Vagina (tissue), 2 donors: ENCODE results near the gene PCDHGA6.

Experiments used
- CTCF ChIP-seq, 3 experiments: fragments of 450-650 bp in 2 of 3; fragments of 200-600 bp in 1 of 3; sonication (generic) in 1 of 3; IDR thresholded peaks; one replicate each; pipeline ENCODE4 v1.5.1; 2017 to 2019; ENCODE audit warnings: antibody characterized with exemption in 3 of 3, mild to moderate bottlenecking in 2 of 3, moderate library complexity in 2 of 3
- POLR2A ChIP-seq, 2 donors: fragments of 450-650 bp; IDR thresholded peaks; one replicate each; pipeline ENCODE4 v1.6.1; 2017; ENCODE audit warnings: antibody characterized with exemption in 2 of 2, mild to moderate bottlenecking in 2 of 2, moderate library complexity in 2 of 2
- POLR2AphosphoS5 ChIP-seq, 2 donors: sonication (generic); formaldehyde crosslinking; IDR thresholded peaks; one replicate each; pipeline ENCODE4 v1.9.0; 2017; ENCODE audit warnings: antibody characterized with exemption in 2 of 2, mild to moderate bottlenecking in 2 of 2, low read depth in 1 of 2; ENCODE audit not compliant: insufficient read depth in 1 of 2

- no peak for TF ChIP-seq CTCF (IDR thresholded peaks at IDR 0.05)
- no peak for TF ChIP-seq POLR2A (IDR thresholded peaks at IDR 0.05)
- no peak for TF ChIP-seq POLR2AphosphoS5 (IDR thresholded peaks at IDR 0.05; ENCODE audit: insufficient read depth in 1 of 2, low read depth in 1 of 2)
Observed at GRCh38 chr5:141371572-141372475, 1.9 kb upstream of the PCDHGA6 start.
